Measurements from ENCODE around the gene TMIE.

DNA sequence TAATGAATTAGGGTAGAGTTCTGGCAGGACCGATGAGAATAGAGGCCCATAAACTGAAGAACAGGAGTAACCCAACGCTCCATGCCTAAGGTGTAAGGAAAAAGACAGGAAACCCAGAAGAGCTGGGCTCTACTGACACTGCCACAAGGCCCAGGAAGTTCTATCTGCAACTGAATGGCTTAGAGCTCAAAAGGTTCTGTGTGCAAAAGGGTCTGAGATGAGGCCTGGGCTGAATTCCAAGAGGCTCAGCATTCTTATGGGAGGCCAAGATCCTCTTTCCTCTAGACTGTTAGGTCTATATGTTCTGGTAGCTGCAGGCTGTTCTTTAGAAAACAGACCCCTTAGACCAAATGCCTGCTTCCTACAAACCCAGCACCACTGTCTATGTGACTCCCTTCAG is 47.0 kb downstream of the TMIE start:
- TF ChIP-seq, protein P1, sequence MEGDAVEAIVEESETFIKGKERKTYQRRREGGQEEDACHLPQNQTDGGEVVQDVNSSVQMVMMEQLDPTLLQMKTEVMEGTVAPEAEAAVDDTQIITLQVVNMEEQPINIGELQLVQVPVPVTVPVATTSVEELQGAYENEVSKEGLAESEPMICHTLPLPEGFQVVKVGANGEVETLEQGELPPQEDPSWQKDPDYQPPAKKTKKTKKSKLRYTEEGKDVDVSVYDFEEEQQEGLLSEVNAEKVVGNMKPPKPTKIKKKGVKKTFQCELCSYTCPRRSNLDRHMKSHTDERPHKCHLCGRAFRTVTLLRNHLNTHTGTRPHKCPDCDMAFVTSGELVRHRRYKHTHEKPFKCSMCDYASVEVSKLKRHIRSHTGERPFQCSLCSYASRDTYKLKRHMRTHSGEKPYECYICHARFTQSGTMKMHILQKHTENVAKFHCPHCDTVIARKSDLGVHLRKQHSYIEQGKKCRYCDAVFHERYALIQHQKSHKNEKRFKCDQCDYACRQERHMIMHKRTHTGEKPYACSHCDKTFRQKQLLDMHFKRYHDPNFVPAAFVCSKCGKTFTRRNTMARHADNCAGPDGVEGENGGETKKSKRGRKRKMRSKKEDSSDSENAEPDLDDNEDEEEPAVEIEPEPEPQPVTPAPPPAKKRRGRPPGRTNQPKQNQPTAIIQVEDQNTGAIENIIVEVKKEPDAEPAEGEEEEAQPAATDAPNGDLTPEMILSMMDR (IDR thresholded peaks at IDR 0.05) = no peak
- TF ChIP-seq POLR2A (IDR thresholded peaks at IDR 0.05) = no peak
